GM12865 (cell line): ENCODE data around the gene PTCH2.

Experiments
- DNase-seq: peaks from one replicate; pipeline ENCODE4 v3.0.0; 2010; ENCODE audit warnings: low read depth
- H3K4me3 ChIP-seq: 2 replicates; pipeline ENCODE4 v1.5.1; 2011; ENCODE audit warnings: mild to moderate bottlenecking, low read depth, low read length, control low read depth
- TF ChIP-seq, protein P1 (sequence below): IDR thresholded peaks from 2 replicates; pipeline ENCODE4 v1.5.1; 2011; ENCODE audit warnings: low read length, control low read depth, low read depth, inconsistent platforms; ENCODE audit not compliant: insufficient read depth; ENCODE audit errors: missing control alignments

The PTCH2 gene

DNA sequence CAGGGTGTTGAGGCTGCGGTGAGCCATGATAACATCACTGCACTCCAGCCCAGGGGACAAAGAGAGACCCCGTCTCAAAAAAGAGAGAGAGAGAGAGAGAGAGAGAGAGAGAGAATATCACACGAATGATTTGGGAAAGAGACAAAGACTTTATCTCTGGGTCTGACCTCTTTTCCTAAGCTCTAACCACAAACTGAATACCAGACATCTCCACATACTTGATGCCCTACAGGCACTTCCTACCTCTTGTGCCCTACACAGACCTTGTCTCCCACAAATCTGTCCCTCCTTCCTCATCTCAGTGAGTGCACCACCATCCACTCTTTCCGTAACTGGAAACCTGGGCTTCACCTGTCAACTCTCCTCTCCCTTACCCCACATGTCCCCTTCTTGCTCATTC lies 27.0 kb upstream of the PTCH2 start:
- TF ChIP-seq, protein P1, sequence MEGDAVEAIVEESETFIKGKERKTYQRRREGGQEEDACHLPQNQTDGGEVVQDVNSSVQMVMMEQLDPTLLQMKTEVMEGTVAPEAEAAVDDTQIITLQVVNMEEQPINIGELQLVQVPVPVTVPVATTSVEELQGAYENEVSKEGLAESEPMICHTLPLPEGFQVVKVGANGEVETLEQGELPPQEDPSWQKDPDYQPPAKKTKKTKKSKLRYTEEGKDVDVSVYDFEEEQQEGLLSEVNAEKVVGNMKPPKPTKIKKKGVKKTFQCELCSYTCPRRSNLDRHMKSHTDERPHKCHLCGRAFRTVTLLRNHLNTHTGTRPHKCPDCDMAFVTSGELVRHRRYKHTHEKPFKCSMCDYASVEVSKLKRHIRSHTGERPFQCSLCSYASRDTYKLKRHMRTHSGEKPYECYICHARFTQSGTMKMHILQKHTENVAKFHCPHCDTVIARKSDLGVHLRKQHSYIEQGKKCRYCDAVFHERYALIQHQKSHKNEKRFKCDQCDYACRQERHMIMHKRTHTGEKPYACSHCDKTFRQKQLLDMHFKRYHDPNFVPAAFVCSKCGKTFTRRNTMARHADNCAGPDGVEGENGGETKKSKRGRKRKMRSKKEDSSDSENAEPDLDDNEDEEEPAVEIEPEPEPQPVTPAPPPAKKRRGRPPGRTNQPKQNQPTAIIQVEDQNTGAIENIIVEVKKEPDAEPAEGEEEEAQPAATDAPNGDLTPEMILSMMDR = no peak
- H3K4me3 ChIP-seq = no peak overlapping the region
- no peak for DNase-seq

DNA sequence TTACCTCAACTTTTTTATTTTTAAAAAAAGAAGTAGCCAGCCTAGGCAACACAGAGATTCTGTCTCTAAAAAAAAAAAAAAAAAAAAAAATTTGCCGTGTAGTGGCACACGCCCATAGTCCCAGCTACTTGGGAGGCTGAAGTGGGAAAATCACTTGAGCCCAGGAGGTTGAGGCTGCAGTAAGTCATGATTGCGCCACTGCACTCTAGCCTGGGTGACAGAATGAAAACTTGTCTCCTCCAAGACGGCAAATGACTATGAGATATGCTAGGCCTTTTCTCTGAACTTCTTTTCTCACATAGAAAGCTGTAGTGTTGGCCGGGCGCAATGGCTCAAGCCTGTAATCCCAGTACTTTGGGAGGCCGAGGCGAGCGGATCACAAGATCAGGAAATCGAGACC lies 24.7 kb upstream of the PTCH2 start:
- TF ChIP-seq, protein P1 = no peak

DNA sequence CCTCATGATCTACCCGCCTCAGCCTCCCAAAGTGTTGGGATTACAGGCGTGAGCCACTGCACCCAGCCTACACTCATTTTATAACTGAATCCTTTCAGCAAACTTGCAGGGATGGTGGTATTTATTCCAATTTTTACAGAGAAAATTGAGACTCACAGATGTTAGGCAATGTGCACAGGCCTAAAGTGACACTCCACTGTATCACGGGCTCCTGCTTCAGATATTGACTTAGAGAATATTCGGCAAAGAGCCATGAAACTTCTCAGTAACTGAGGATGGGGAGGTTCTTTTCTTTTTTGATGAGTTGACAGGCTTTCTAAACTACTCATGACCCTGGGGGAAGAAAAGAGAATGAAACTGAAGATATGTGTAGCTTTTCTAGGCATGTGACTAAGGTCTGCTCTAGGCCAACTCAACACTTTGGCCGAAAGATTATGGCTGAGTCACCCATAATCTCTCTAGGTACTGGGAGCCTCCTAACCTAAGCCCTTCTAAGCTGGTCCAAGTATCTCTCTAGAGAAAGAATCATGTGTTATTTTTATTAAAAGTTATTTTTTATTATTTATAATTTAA lies 19.9 kb upstream of the PTCH2 start:
- TF ChIP-seq, protein P1 = no peak
- no peak for DNase-seq
- no peak overlapping the region for H3K4me3 ChIP-seq

More for the DNA sequence above, 24.7 kb upstream of the PTCH2 start:
- DNase-seq = no peak
- H3K4me3 ChIP-seq = no peak overlapping the region

DNA sequence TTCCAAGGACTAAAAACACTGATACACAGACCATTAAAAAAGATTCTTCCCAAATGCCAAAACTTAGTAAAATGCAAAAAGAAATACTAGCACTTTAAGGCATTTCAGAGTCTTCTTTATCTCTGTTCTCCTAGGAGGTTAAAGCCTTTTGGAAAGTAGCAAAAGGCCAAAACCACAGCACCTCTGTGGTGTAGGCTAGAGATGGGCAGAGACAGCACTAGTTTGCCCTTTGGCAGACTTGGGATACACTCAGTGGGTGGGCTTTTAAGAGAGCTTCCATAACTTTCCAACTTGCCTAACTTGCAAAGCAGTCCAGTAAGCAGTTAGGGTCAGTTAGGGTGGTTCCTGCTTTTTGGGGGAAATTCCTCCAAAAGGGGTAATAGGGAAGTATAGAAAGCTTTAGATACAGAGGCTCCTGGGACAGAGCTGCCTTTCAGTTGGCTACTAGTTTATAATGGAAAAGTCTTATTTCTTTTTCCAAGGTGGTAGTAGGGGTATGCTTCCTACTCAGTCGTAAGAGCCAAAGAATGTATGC lies 17.9 kb upstream of the PTCH2 start:
- DNase-seq = no peak
- TF ChIP-seq, protein P1 = no peak
- H3K4me3 ChIP-seq = no peak overlapping the region

DNA sequence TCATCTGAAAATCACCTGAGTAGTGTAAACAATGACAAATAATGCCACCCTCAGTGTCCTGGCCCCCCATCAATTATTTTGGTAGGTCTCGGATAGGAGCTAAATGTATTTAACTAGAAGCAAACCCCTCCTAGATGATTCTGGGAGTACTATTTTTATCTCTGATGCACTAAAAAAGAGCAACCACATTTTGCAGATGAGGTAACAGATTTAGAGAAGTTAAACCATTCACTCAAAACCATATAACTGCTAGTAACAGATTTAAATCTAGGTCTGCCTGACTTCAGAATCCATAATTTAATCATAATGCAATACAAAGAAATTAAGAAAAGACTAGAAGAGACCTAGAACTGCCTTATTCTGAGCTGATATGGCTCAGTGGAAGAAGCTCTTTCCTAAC lies 17.3 kb upstream of the PTCH2 start:
- TF ChIP-seq, protein P1 = no peak
- DNase-seq = no peak

DNA sequence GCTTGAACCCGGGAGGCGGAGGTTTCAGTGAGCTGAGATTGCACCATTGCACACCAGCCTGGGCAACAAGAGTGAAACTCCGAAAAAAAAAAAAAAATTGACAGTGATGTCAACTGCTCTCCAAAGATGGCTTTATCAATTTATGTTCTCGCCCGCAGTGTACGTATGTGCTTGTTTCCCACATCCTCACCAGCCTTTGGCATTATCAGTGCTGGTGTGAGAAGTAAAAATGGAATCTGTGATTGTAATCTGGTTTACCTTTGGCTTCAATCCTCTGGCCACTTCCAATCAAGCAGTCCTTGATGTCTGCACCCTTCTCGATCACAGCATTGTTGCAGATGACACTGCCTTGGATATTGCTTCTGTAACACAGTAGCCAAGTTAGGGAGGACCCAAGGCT lies 14.4 kb upstream of the PTCH2 start:
- TF ChIP-seq, protein P1 = no peak
- no peak overlapping the region for H3K4me3 ChIP-seq
- DNase-seq = no peak

More for the DNA sequence above, 17.3 kb upstream of the PTCH2 start:
- H3K4me3 ChIP-seq = no peak overlapping the region

DNA sequence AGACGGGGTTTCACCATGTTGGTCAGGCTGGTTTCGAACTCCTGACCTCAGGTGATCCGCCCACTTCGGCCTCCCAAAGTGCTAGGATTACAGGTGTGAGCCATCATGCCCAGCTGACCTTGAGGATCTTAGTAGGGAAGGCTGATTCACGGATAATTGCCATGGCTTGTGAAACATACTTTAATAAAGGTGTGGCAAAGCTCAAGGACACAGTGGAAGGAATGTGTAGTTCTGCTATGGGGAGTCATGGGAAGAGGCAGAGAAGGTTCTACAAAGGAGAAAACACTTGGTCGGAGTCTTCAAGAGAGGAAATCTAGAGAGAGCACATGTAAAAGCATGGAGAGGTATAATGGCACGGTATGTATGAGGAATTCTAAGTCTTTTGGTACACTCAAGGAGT lies 12.7 kb upstream of the PTCH2 start:
- no peak overlapping the region for H3K4me3 ChIP-seq
- no peak for DNase-seq
- TF ChIP-seq, protein P1 = no peak
